ENCODE data around the gene DKKL1. TPM values are rescaled to one million over a fixed set of nuclear protein-coding genes. Genes with fewer than 3 reads are reported as not detected.

The DKKL1 gene
- total RNA-seq, 1 experiment from 2014 or later, result 0.95 TPM

DNA sequence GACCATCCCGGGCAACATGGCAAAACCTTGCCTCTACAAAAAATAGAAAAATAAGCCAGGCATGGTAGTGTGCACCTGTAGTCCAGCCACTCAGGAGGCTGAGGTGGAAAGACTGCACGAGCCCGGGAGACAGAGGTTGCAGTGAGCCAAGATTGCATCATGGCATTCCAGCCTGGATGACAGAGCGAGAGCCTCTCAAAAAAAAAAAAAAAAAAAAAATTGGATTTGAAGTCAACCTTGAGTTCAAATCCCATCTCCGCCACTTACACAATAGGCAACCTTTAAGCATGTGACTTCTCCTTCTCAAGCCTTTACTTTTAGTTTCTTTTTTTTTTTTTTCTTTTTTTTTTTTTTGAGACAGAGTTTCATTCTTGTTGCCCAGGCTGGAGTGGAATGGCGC lies 36.4 kb downstream of the DKKL1 start:
- H3K4me1 ChIP-seq (ENCODE audit: control insufficient read depth, insufficient read depth, low read length), result no peaks in the 10 kb centered on the region
- ChIA-PET POLR2A (no interaction called here), CTCF (no interaction called here)
- BruUV-seq (replicated peaks), result no TSS peak
- ATAC-seq (no peak), DNase-seq (ENCODE audit: low read depth, low spot score) (no peak)
- H3K27ac ChIP-seq (ENCODE audit: low read length), result no peak overlapping the region
- TF ChIP-seq POLR2AphosphoS5 (IDR thresholded peaks at IDR 0.05; ENCODE audit: low read depth, low read length) (no peak), TCF7L2 (IDR thresholded peaks at IDR 0.05; ENCODE audit: low read depth, low read length) (no peak), SIN3A (IDR thresholded peaks at IDR 0.05; ENCODE audit: borderline replicate concordance, insufficient read depth, low read depth, low read length) (no peak), CTCF (IDR thresholded peaks at IDR 0.05) (no peak)
- TF ChIP-seq, protein P1, sequence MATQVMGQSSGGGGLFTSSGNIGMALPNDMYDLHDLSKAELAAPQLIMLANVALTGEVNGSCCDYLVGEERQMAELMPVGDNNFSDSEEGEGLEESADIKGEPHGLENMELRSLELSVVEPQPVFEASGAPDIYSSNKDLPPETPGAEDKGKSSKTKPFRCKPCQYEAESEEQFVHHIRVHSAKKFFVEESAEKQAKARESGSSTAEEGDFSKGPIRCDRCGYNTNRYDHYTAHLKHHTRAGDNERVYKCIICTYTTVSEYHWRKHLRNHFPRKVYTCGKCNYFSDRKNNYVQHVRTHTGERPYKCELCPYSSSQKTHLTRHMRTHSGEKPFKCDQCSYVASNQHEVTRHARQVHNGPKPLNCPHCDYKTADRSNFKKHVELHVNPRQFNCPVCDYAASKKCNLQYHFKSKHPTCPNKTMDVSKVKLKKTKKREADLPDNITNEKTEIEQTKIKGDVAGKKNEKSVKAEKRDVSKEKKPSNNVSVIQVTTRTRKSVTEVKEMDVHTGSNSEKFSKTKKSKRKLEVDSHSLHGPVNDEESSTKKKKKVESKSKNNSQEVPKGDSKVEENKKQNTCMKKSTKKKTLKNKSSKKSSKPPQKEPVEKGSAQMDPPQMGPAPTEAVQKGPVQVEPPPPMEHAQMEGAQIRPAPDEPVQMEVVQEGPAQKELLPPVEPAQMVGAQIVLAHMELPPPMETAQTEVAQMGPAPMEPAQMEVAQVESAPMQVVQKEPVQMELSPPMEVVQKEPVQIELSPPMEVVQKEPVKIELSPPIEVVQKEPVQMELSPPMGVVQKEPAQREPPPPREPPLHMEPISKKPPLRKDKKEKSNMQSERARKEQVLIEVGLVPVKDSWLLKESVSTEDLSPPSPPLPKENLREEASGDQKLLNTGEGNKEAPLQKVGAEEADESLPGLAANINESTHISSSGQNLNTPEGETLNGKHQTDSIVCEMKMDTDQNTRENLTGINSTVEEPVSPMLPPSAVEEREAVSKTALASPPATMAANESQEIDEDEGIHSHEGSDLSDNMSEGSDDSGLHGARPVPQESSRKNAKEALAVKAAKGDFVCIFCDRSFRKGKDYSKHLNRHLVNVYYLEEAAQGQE (IDR thresholded peaks at IDR 0.05; ENCODE audit: insufficient read depth in 1 of 2, low read depth in 2 of 2, low read length in 1 of 2), result no peak
- intact Hi-C loops (cut with micrococcal nuclease; ENCODE audit: unreplicated experiment) (no loop called here), in situ Hi-C loops (cut with HindIII; ENCODE audit: low pct_unique_long_range_greater_than_20kb, low sequenced_read_pairs) (no loop called here)
- no peak overlapping the region for H3K4me3 ChIP-seq (ENCODE audit: low read depth in 2 of 2, low read length in 2 of 2)
- H3K36me3 ChIP-seq (ENCODE audit: control insufficient read depth, insufficient read depth, low read length), result no peaks in the 10 kb centered on the region
- H3K9me3 ChIP-seq (ENCODE audit: control insufficient read depth, insufficient read depth, low read depth, low read length), result no peaks in the 10 kb centered on the region
- no peaks in the 10 kb centered on the region for H3K27me3 ChIP-seq (ENCODE audit: control insufficient read depth, insufficient read depth, low read length)

GRCh38 chr19:49403404-49404187 lies 39.9 kb downstream of the DKKL1 start:
- POLR2A ChIA-PET, result no interaction called here
- Histone ChIP-seq H3K36me3 (ENCODE audit: control insufficient read depth, insufficient read depth, low read length) (no peaks in the 10 kb centered on the region), H3K9me3 (ENCODE audit: control insufficient read depth, insufficient read depth, low read depth, low read length) (no peaks in the 10 kb centered on the region), H3K4me3 (ENCODE audit: low read depth in 2 of 2, low read length in 2 of 2) (no peak overlapping the region), H3K27ac (ENCODE audit: low read length) (no peak overlapping the region), H3K4me1 (ENCODE audit: control insufficient read depth, insufficient read depth, low read length) (no peaks in the 10 kb centered on the region), H3K27me3 (ENCODE audit: control insufficient read depth, insufficient read depth, low read length) (no peaks in the 10 kb centered on the region)
- no TSS peak for BruUV-seq (replicated peaks)
- in situ Hi-C loops (cut with HindIII; ENCODE audit: low pct_unique_long_range_greater_than_20kb, low sequenced_read_pairs), result no loop called here
- no peak for ATAC-seq
- TF ChIP-seq POLR2AphosphoS5 (IDR thresholded peaks at IDR 0.05; ENCODE audit: low read depth, low read length), result no peak
- TF ChIP-seq TCF7L2 (IDR thresholded peaks at IDR 0.05; ENCODE audit: low read depth, low read length), result no peak
- no peak for TF ChIP-seq SIN3A (IDR thresholded peaks at IDR 0.05; ENCODE audit: borderline replicate concordance, insufficient read depth, low read depth, low read length)
- no peak for TF ChIP-seq CTCF (IDR thresholded peaks at IDR 0.05)
- TF ChIP-seq, protein P1 (IDR thresholded peaks at IDR 0.05; ENCODE audit: insufficient read depth in 1 of 2, low read depth in 2 of 2, low read length in 1 of 2), result no peak
- intact Hi-C loops (cut with micrococcal nuclease; ENCODE audit: unreplicated experiment), result no loop called here
- CTCF ChIA-PET, result no interaction called here
- DNase-seq (ENCODE audit: low read depth, low spot score), result no peak

All from Panc1 (cell line).